Psoas muscle (tissue), 8 donors: ENCODE results near the gene WDR83. TPM values are rescaled to one million over a fixed set of nuclear protein-coding genes. Genes with fewer than 3 reads are reported as not detected.
"Not testable (repeated sequence)": the region's sequence is repeated elsewhere in the genome, so short reads cannot be mapped to it uniquely, and the experiment has no call there.

Experiments used
- ATAC-seq, 4 donors: fragments of 200-7000 bp; cut with Tn5 transposase; one replicate each; pipeline ENCODE4 v1.9.1; 2020; ENCODE audit warnings: moderate library complexity in 3 of 4, mild to moderate bottlenecking in 2 of 4
- DNase-seq, 2 donors: peaks; one replicate each; pipeline ENCODE4 v3.0.0-alpha.2; 2020
- H3K27ac ChIP-seq: fragments of 200-600 bp; one replicate; pipeline ENCODE4 v1.8.0; 2022
- H3K27me3 ChIP-seq, 3 donors: fragments of 200-600 bp in 1 of 3; one replicate each; pipeline versions ENCODE4 v1.6.1 to v1.8.0; 2013 to 2022; ENCODE audit warnings: low read length in 2 of 3, mild to moderate bottlenecking in 2 of 3, moderate library complexity in 1 of 3; ENCODE audit not compliant: insufficient read depth in 3 of 3
- H3K36me3 ChIP-seq, 2 donors: fragments of 200-600 bp in 1 of 2; one replicate each; pipeline versions ENCODE4 v1.6.1 to v1.8.0; 2013 to 2022; ENCODE audit warnings: low read depth in 1 of 2, mild to moderate bottlenecking in 1 of 2, moderate library complexity in 1 of 2; ENCODE audit not compliant: insufficient read depth in 1 of 2
- H3K4me1 ChIP-seq: fragments of 200-600 bp; one replicate; pipeline ENCODE4 v1.8.0; 2022
- H3K4me3 ChIP-seq: fragments of 200-600 bp; one replicate; pipeline ENCODE4 v1.8.0; 2022; ENCODE audit warnings: mild to moderate bottlenecking
- H3K9me3 ChIP-seq: fragments of 200-600 bp; one replicate; pipeline ENCODE4 v1.8.0; 2022
- CTCF ChIP-seq: fragments of 200-600 bp; IDR thresholded peaks from one replicate; pipeline ENCODE4 v1.8.0; 2022; ENCODE audit warnings: antibody characterized with exemption
- WGBS, 3 donors: extraction: QIAGEN DNeasy Blood & Tissue Kit; methylation state at CpG; one replicate each; pipeline versions ENCODE4 v1.1.6 to v1.1.7; 2013; 5-methylcytosine and 5-hydroxymethylcytosine counted together
- intact Hi-C, 2 donors: fragments of 100-400 bp; cut with DNase I; formaldehyde crosslinking; loops; one replicate each; pipeline versions ENCODE4 v1.11.0 to v1.14.2; 2022
- polyA plus RNA-seq, 3 donors: library from polyadenylated mRNA; stranded (reverse); fragments of 200-250 nt; gene quantifications; one replicate each; pipeline ENCODE4 v1.2.3, GENCODE V29; 2013
- total RNA-seq, 4 donors: library from RNA; stranded (reverse); fragmentation: NEBNext Ultra II Directional in 2 of 4; extraction: Animal tissue kit (Norgen Biotek cat#: 25700) in 2 of 4; gene quantifications; one replicate each; pipeline versions ENCODE4 v1.2.1 to v1.2.4, GENCODE V29; 2021 to 2023
- donor health status: healthy with polysubstance abuse.
- donor health status: DM: no; HTN: no; CAD: no; lungs with moderate emphysema.
- donor health status: Bipolar disorder and iron deficiency.
- donor health status: healthy.
- donor health status: DM: yes; HTN: yes; CAD: no.
- donor health status: DM: no; HTN: no; CAD: no.
- donor health status: DM: no; HTN: no; CAD: no.
- donor health status: DM: yes; HTN: yes; CAD: no.

The WDR83 gene
- total and polyA plus RNA-seq, 7 donors: 1.8 to 9.1 (median 4.5) TPM

- no peaks in the 10 kb centered on the region for H3K9me3 ChIP-seq
These were observed 6.1 kb downstream of the WDR83 start for GRCh38 chr19:12672744-12673143.

GRCh38 chr19:12675399-12675798, 8.8 kb downstream of the WDR83 start:
- peaks cover 7% of the 10 kb centered on the region for H3K4me1 ChIP-seq
- no peak for ATAC-seq
- no peak overlapping the region for H3K27ac ChIP-seq
- H3K36me3 ChIP-seq: peaks cover 5 to 88% of the 10 kb centered on the region in 2 donors
- 90 to 95% (median 91%) methylated on average over 10 of the region's 10 CpGs for WGBS, 3 donors
- no peak for TF ChIP-seq CTCF
- no peak for DNase-seq
- H3K9me3 ChIP-seq: no peaks in the 10 kb centered on the region
- intact Hi-C loops: loop anchor here (5.0 to 10.0 kb wide), 2 partner anchors 111 to 172 kb away; no protein-coding TSS in a partner anchor
- no peak overlapping the region for H3K4me3 ChIP-seq
- H3K27me3 ChIP-seq: no peaks in the 10 kb centered on the region

More at GRCh38 chr19:12672744-12673143, 6.1 kb downstream of the WDR83 start:
- ATAC-seq (no peak), DNase-seq (no peak)
- Histone ChIP-seq H3K27me3 (no peaks in the 10 kb centered on the region), H3K4me3 (no peak overlapping the region), H3K36me3 (peaks cover 0 to 67% of the 10 kb centered on the region in 2 donors), H3K4me1 (peaks cover 17% of the 10 kb centered on the region), H3K27ac (no peak overlapping the region)
- intact Hi-C loops: loop anchor here (5.0 to 10.0 kb wide), 2 partner anchors 108 to 110 kb away; no protein-coding TSS in a partner anchor
- WGBS, 3 donors: 75 to 88% (median 80%) methylated on average over 10 of the region's 10 CpGs
- no peak for TF ChIP-seq CTCF

- DNase-seq: no peak
- Histone ChIP-seq H3K4me1 (peaks cover 3% of the 10 kb centered on the region), H3K36me3 (peaks cover 5 to 88% of the 10 kb centered on the region in 2 donors), H3K4me3 (no peak overlapping the region), H3K9me3 (no peaks in the 10 kb centered on the region), H3K27me3 (no peaks in the 10 kb centered on the region), H3K27ac (no peak overlapping the region)
- ATAC-seq: peak in 1 of 4 donors; percentile 4
- 83 to 88% (median 87%) methylated on average over 15 of the region's 15 CpGs for WGBS, 3 donors
- TF ChIP-seq CTCF: no peak
- intact Hi-C loops: loop anchor here (5.0 to 10.0 kb wide), 2 partner anchors 111 to 171 kb away; no protein-coding TSS in a partner anchor
These were observed 9.3 kb downstream of the WDR83 start for GRCh38 chr19:12675940-12676339.

- Histone ChIP-seq H3K36me3 (peaks cover 5 to 88% of the 10 kb centered on the region in 2 donors), H3K4me1 (peaks cover 3% of the 10 kb centered on the region), H3K27ac (no peak overlapping the region), H3K4me3 (no peak overlapping the region), H3K9me3 (no peaks in the 10 kb centered on the region), H3K27me3 (no peaks in the 10 kb centered on the region)
- intact Hi-C loops: loop anchor here (5.0 to 10.0 kb wide), 2 partner anchors 112 to 171 kb away; no protein-coding TSS in a partner anchor
- TF ChIP-seq CTCF: peak; percentile 82
- DNase-seq (peak; percentile 80 to 90), ATAC-seq (peak; percentile 43 to 61 (median 53))
- 19 to 31% (median 27%) methylated on average over 4 of the region's 4 CpGs for WGBS, 3 donors
These were observed 9.8 kb downstream of the WDR83 start for GRCh38 chr19:12676384-12676792.

- no peaks in the 10 kb centered on the region for H3K27me3 ChIP-seq
- H3K27ac ChIP-seq: no peak overlapping the region
- no peak for TF ChIP-seq CTCF
- DNase-seq (no peak), ATAC-seq (no peak)
- H3K9me3 ChIP-seq: no peaks in the 10 kb centered on the region
- no peak overlapping the region for H3K4me3 ChIP-seq
- intact Hi-C loops: loop anchor here (5.0 to 10.0 kb wide), 2 partner anchors 112 to 170 kb away; no protein-coding TSS in a partner anchor
- WGBS, 3 donors: 81 to 88% (median 88%) methylated on average over 12 of the region's 12 CpGs
- peaks cover 5 to 83% of the 10 kb centered on the region in 2 donors for H3K36me3 ChIP-seq
- H3K4me1 ChIP-seq: peaks cover 3% of the 10 kb centered on the region
These were observed 10.3 kb downstream of the WDR83 start for GRCh38 chr19:12676928-12677327.

GRCh38 chr19:12678039-12678438, 11.4 kb downstream of the WDR83 start:
- not testable (repeated sequence) for H3K4me1 ChIP-seq, ATAC-seq, H3K27me3 ChIP-seq, DNase-seq, H3K9me3 ChIP-seq, H3K4me3 ChIP-seq, H3K27ac ChIP-seq
- H3K36me3 ChIP-seq: peaks cover 5 to 72% of the 10 kb centered on the region in 2 donors
- WGBS, 3 donors: 85 to 95% (median 92%) methylated on average over 5 of the region's 5 CpGs
- intact Hi-C loops: loop anchor here (5.0 to 10.0 kb wide), 2 partner anchors 113 to 169 kb away; no protein-coding TSS in a partner anchor
